ENCODE results near the gene CYP27B1.

DNA sequence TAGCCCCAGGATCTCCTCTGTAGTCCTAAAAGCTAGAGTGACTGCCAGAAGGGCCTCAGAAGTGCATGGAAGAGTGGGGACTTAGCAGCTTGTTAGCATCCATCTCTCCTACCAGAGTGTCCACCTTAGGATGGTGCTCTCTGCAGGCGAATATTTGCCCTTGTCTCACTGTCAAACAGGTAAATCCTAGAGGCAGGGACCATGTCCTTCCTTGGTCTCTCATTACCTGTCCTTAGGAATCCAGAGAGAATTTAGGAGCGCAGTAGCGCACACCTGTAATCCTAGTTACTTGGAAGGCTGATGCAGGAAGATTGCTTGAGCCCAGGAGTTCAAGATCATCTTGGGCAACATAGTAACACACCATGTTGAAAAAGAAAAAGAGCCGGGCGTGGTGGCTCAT is 49.7 kb downstream of the CYP27B1 start:
- TF ChIP-seq, protein P1, sequence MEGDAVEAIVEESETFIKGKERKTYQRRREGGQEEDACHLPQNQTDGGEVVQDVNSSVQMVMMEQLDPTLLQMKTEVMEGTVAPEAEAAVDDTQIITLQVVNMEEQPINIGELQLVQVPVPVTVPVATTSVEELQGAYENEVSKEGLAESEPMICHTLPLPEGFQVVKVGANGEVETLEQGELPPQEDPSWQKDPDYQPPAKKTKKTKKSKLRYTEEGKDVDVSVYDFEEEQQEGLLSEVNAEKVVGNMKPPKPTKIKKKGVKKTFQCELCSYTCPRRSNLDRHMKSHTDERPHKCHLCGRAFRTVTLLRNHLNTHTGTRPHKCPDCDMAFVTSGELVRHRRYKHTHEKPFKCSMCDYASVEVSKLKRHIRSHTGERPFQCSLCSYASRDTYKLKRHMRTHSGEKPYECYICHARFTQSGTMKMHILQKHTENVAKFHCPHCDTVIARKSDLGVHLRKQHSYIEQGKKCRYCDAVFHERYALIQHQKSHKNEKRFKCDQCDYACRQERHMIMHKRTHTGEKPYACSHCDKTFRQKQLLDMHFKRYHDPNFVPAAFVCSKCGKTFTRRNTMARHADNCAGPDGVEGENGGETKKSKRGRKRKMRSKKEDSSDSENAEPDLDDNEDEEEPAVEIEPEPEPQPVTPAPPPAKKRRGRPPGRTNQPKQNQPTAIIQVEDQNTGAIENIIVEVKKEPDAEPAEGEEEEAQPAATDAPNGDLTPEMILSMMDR (IDR thresholded peaks at IDR 0.05), result no peak
- no peak for TF ChIP-seq POLR2A (IDR thresholded peaks at IDR 0.05)
